ENCODE results near the gene MRPL58.

Gene MRPL58

GRCh38 chr17:74971069-74971841, 41.2 kb upstream of the MRPL58 start:
- H3K27ac ChIP-seq, result peak overlapping the region; percentile 95
- TF ChIP-seq ZFX (IDR thresholded peaks at IDR 0.05), result no peak
- TF ChIP-seq, protein P1, sequence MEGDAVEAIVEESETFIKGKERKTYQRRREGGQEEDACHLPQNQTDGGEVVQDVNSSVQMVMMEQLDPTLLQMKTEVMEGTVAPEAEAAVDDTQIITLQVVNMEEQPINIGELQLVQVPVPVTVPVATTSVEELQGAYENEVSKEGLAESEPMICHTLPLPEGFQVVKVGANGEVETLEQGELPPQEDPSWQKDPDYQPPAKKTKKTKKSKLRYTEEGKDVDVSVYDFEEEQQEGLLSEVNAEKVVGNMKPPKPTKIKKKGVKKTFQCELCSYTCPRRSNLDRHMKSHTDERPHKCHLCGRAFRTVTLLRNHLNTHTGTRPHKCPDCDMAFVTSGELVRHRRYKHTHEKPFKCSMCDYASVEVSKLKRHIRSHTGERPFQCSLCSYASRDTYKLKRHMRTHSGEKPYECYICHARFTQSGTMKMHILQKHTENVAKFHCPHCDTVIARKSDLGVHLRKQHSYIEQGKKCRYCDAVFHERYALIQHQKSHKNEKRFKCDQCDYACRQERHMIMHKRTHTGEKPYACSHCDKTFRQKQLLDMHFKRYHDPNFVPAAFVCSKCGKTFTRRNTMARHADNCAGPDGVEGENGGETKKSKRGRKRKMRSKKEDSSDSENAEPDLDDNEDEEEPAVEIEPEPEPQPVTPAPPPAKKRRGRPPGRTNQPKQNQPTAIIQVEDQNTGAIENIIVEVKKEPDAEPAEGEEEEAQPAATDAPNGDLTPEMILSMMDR (conservative IDR thresholded peaks at IDR 0.05), result no peak

DNA sequence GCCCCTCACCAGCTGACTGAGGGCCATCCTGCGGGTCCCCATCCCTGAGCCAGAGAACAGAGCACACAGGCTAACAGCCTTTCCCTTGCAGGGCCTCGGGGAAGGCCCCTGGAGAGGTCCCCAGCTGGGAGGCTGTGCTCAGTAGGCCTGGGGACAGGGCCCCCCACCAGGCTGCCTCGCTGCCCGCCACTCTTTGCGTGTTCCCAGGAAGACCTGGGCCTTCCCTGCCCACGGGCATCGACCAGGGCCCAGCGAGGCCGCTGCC, 40.7 kb upstream of the MRPL58 start:
- peak overlapping the region; percentile 95 for H3K27ac ChIP-seq
- TF ChIP-seq ZFX (IDR thresholded peaks at IDR 0.05), result peak; percentile 79; the same call in 1 of the 2 replicates
- TF ChIP-seq, protein P1 (conservative IDR thresholded peaks at IDR 0.05), result no peak

- TF ChIP-seq, protein P1 (conservative IDR thresholded peaks at IDR 0.05), result no peak
- no peak for TF ChIP-seq ZFX (IDR thresholded peaks at IDR 0.05)
- H3K27ac ChIP-seq, result peak within 1 kb of the TSS; percentile 95
These were observed 40.1 kb upstream of the MRPL58 start, which contains the start of gene HID1 for GRCh38 chr17:74972107-74972972. Gene HID1 (minus strand): TSS chr17:74972759. CDS start chr17:74972656, 103 bp downstream.

DNA sequence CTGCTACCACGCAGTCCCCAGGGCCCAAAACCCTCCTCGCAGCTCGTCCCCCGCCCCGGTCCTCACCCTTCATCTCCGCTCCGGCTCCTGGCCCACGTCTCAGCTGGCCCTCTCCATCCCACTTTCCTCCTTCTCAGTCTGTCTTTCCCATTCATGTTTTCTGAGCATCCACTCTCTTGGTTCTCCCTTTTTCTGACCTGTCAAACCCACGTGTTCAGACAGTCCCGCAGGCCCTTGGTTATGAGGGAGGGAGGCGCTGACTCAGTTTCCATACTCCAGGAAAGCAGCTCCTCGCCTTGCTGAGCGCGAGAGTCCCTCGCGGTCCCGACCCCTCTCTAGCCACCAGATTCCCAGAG, 39.5 kb upstream of the MRPL58 start:
- peak overlapping the region; percentile 95; the same call in 1 of the 2 replicates for H3K27ac ChIP-seq
- TF ChIP-seq, protein P1 (conservative IDR thresholded peaks at IDR 0.05), result no peak
- TF ChIP-seq ZFX (IDR thresholded peaks at IDR 0.05), result no peak

- H3K27ac ChIP-seq, result no peak overlapping the region
- TF ChIP-seq, protein P1 (conservative IDR thresholded peaks at IDR 0.05), result no peak
- TF ChIP-seq ZFX (IDR thresholded peaks at IDR 0.05), result no peak
These were observed 36.5 kb upstream of the MRPL58 start for GRCh38 chr17:74975943-74976342.

- H3K27ac ChIP-seq, result no peak overlapping the region
- TF ChIP-seq ZFX (IDR thresholded peaks at IDR 0.05), result no peak
- TF ChIP-seq, protein P1 (conservative IDR thresholded peaks at IDR 0.05), result no peak
These were observed 34.7 kb upstream of the MRPL58 start for GRCh38 chr17:74977802-74978201.

DNA sequence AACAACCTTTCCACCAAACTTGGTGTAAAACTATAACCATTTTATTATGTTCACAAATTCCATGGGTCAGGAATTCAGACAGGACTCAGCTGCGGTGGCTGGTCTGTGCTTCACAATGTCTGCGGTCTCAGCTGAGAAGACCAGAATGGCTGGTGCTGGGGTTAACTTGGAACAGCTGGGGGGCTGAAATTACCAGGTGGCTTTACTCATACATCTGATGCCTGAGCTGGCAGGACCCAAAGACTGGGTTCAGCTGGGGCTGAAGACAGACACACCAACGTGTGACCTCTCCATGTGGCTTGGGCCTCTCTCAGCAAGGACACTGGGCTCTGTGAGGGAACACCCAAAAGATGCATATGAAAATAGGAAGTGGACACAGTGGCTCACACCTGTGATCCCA, 34.2 kb upstream of the MRPL58 start:
- no peak for TF ChIP-seq ZFX (IDR thresholded peaks at IDR 0.05)
- TF ChIP-seq, protein P1 (conservative IDR thresholded peaks at IDR 0.05), result no peak
- no peak overlapping the region for H3K27ac ChIP-seq
